HUDEP-2 (cell line): ENCODE data around the gene PNPLA2.

Experiments
- DNase-seq, 76 experiments: peaks; one replicate each; lab custom pipeline; 2025; ENCODE audit not compliant: unreplicated experiment in 76 of 76; lab: John Stamatoyannopoulos, UW

Gene PNPLA2

GRCh38 chr11:813072-813455 is 5.7 kb upstream of the PNPLA2 start:
- DNase-seq: no peak

- peak in 2 of 76 experiments; percentile 20 to 22 for DNase-seq
Measured at GRCh38 chr11:813456-814096, 5.1 kb upstream of the PNPLA2 start.

GRCh38 chr11:815675-816432 is 2.9 kb upstream of the PNPLA2 start:
- DNase-seq: no peak

- no peak for DNase-seq
Measured at GRCh38 chr11:816433-816779, 2.3 kb upstream of the PNPLA2 start.

GRCh38 chr11:819129-819931 is 616 bp downstream of the PNPLA2 start:
- DNase-seq: peak in 70 of 76 experiments; percentile 28 to 94 (median 77)

- DNase-seq: peak in 73 of 76 experiments; percentile 40 to 94 (median 83)
Measured at GRCh38 chr11:819943-820649, 1.4 kb downstream of the PNPLA2 start.

GRCh38 chr11:820655-821511 is 2.2 kb downstream of the PNPLA2 start:
- DNase-seq: peak in 4 of 76 experiments; percentile 19 to 26 (median 20)

- no peak for DNase-seq
Measured at GRCh38 chr11:821512-822371, 3.0 kb downstream of the PNPLA2 start.

- no peak for DNase-seq
Measured at GRCh38 chr11:823441-824291, 5.0 kb downstream of the PNPLA2 start.

GRCh38 chr11:824292-824880 is 5.7 kb downstream of the PNPLA2 start:
- DNase-seq: no peak

GRCh38 chr11:824942-825341 is 6.2 kb downstream of the PNPLA2 start:
- DNase-seq: no peak

- no peak for DNase-seq
Measured at GRCh38 chr11:825366-826226, 6.9 kb downstream of the PNPLA2 start.

GRCh38 chr11:826227-826621 is 7.5 kb downstream of the PNPLA2 start:
- DNase-seq: no peak

- no peak for DNase-seq
Measured at GRCh38 chr11:826836-827145, 8.1 kb downstream of the PNPLA2 start.

- DNase-seq: no peak
Measured at GRCh38 chr11:827146-827896, 8.6 kb downstream of the PNPLA2 start.

GRCh38 chr11:827897-828192 is 9.1 kb downstream of the PNPLA2 start, which contains the start of gene CRACR2B:
Gene CRACR2B (plus strand): TSS chr11:827919. CDS start chr11:828608, 689 bp downstream.
- no peak for DNase-seq
